Measurements from ENCODE around the gene GNPTG. TPM values are rescaled to one million over a fixed set of nuclear protein-coding genes. Genes with fewer than 3 reads are reported as not detected.

GNPTG gene
- total RNA-seq, 1 donor from 2014 or later = 50.5 TPM

DNA sequence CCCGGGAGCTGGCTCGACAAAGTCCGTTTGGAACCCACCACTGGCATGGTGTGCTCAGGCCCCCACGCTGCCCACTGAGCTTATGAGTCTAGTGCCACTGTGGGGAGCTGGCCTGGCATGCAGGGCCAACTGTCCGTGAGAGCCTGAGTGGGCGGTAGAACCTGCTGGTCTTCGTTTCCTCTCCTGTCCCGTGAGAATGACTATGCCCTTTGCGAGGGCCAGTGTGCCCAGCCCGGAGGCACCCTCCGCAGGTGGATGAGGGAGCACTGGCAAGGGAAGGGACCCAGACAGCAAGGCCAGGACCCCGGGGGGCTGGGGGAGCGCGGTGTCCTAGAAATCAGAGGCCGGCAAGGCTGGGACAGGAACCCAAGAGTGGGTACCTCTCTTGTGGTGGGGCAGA, 15.1 kb upstream of the GNPTG start:
- DNase-seq = no peak
- peaks cover 9% of the 10 kb centered on the region for H3K27me3 Mint-ChIP-seq (ENCODE audit: unreplicated experiment)
- H3K4me3 Mint-ChIP-seq (ENCODE audit: unreplicated experiment) = no peak overlapping the region
- peaks cover 2% of the 10 kb centered on the region for H3K4me1 Mint-ChIP-seq (ENCODE audit: low read depth, unreplicated experiment)
- no peak overlapping the region for H3K27ac Mint-ChIP-seq (ENCODE audit: unreplicated experiment)
- TF ChIP-seq, protein P1, sequence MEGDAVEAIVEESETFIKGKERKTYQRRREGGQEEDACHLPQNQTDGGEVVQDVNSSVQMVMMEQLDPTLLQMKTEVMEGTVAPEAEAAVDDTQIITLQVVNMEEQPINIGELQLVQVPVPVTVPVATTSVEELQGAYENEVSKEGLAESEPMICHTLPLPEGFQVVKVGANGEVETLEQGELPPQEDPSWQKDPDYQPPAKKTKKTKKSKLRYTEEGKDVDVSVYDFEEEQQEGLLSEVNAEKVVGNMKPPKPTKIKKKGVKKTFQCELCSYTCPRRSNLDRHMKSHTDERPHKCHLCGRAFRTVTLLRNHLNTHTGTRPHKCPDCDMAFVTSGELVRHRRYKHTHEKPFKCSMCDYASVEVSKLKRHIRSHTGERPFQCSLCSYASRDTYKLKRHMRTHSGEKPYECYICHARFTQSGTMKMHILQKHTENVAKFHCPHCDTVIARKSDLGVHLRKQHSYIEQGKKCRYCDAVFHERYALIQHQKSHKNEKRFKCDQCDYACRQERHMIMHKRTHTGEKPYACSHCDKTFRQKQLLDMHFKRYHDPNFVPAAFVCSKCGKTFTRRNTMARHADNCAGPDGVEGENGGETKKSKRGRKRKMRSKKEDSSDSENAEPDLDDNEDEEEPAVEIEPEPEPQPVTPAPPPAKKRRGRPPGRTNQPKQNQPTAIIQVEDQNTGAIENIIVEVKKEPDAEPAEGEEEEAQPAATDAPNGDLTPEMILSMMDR (IDR thresholded peaks at IDR 0.05; ENCODE audit: partially characterized antibody, unreplicated experiment) = no peak
- H3K36me3 Mint-ChIP-seq (ENCODE audit: unreplicated experiment) = no peaks in the 10 kb centered on the region
- H3K9me3 Mint-ChIP-seq (ENCODE audit: unreplicated experiment) = peaks cover 6% of the 10 kb centered on the region

DNA sequence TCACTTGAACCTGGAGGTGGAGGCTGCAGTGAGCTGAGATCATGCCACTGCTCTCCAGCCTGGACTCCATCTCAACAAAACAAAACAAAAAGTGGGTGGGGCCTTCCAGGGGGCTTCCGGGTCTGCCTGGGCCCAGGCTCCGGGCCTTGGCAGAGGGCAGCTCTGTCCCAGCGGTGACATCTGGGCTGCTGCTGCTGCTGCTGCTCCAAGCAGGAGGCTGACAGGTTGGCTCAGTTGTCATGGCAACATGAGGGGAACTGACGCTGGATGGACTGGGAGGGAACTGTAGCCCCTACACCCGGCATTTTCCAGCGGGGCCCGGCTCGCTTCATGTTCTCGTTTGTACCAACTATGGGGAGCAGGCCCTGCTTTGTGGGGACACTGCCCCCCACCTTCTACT, 14.2 kb upstream of the GNPTG start:
- Mint-ChIP-seq H3K27me3 (ENCODE audit: unreplicated experiment) (peaks cover 8% of the 10 kb centered on the region), H3K4me3 (ENCODE audit: unreplicated experiment) (no peak overlapping the region), H3K36me3 (ENCODE audit: unreplicated experiment) (no peaks in the 10 kb centered on the region), H3K9me3 (ENCODE audit: unreplicated experiment) (peaks cover 8% of the 10 kb centered on the region), H3K4me1 (ENCODE audit: low read depth, unreplicated experiment) (peaks cover 2% of the 10 kb centered on the region), H3K27ac (ENCODE audit: unreplicated experiment) (no peak overlapping the region)
- TF ChIP-seq, protein P1 (IDR thresholded peaks at IDR 0.05; ENCODE audit: partially characterized antibody, unreplicated experiment) = no peak
- peak; percentile 62 for DNase-seq

DNA sequence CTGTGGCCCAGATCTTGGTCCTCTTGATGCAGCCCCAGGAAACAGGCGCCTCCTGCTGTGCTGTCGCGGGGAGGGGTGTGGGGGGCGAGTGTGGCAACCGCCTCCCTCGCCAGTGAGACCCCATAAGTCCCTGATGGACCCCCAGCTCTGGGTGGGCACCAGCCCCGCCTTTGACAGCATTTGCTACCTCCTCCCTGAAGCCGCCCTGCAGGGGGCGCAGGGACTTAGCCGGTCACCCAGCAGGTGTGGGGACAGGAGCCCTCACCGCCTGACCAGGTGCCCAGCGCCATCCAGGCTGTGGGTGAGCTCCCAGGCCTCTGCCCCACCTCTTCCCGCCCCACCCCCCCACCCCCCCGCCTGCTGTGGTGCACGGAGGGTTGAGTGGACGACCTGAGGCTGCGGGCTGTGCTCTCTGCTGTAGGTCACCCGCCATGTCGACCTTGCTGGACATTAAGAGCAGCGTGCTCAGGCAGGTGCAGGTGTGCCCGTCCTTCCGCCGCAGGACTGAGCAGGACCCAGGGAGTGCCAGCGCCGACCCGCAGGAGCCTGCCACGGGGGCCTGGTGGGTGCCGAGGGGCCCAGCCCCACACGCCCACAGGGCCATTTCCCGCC, 13.5 kb upstream of the GNPTG start:
- no peak overlapping the region for H3K27ac Mint-ChIP-seq (ENCODE audit: unreplicated experiment)
- no peaks in the 10 kb centered on the region for H3K36me3 Mint-ChIP-seq (ENCODE audit: unreplicated experiment)
- TF ChIP-seq, protein P1 (IDR thresholded peaks at IDR 0.05; ENCODE audit: partially characterized antibody, unreplicated experiment) = peak; percentile 56
- H3K9me3 Mint-ChIP-seq (ENCODE audit: unreplicated experiment) = peaks cover 15% of the 10 kb centered on the region
- H3K4me3 Mint-ChIP-seq (ENCODE audit: unreplicated experiment) = no peak overlapping the region
- peaks cover 2% of the 10 kb centered on the region for H3K4me1 Mint-ChIP-seq (ENCODE audit: low read depth, unreplicated experiment)
- peak; percentile 69 for DNase-seq
- H3K27me3 Mint-ChIP-seq (ENCODE audit: unreplicated experiment) = peaks cover 11% of the 10 kb centered on the region

DNA sequence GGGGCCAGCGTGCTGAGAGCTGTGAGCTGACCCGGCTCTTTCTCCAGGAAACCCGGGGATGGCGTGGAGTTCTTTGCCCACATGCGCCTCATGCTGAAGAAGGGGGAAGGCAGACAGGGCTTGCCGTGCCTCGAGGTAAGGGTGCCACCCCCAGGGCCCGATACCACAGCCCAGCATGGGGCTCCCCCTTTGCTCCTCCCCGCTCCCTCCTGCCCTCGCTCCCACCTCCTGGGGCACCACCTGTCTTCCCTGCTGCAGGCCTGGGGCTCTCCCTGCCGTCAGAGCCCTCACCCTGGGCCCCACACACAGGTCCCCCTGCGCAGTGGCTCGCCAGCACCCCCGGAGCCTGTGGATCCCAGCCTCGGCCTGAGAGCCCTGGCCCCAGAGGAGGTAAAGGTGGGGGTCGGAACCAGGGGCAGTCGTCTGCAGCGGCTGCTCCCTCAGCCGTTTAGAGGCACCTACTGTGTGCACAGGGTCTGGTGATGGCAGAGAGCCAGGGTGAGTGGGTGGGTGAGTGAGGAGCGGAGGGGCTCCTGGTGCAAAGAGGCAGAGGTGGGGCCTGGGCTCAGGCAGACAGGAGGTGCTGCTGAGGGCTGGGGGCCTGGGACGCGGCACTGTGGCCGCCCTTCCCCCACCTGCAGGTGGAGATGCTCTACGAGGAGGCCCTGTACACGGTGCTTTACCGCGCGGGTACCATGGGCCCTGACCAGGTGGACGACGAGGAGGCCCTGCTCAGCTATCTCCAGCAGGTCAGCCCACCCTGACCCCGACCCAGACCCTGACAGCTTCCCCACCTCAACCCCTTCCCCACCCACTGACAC, 12.7 kb upstream of the GNPTG start:
- Mint-ChIP-seq H3K4me1 (ENCODE audit: low read depth, unreplicated experiment) (peaks cover 2% of the 10 kb centered on the region), H3K27ac (ENCODE audit: unreplicated experiment) (no peak overlapping the region), H3K36me3 (ENCODE audit: unreplicated experiment) (no peaks in the 10 kb centered on the region), H3K9me3 (ENCODE audit: unreplicated experiment) (peaks cover 15% of the 10 kb centered on the region), H3K27me3 (ENCODE audit: unreplicated experiment) (peaks cover 14% of the 10 kb centered on the region), H3K4me3 (ENCODE audit: unreplicated experiment) (no peak overlapping the region)
- no peak for DNase-seq
- TF ChIP-seq, protein P1 (IDR thresholded peaks at IDR 0.05; ENCODE audit: partially characterized antibody, unreplicated experiment) = no peak
